IPS DF 4.7 (cell line): ENCODE data around the gene RFK.
"Not testable (repeated sequence)": the region's sequence is repeated elsewhere in the genome, so short reads cannot be mapped to it uniquely, and the experiment has no call there.

ENCODE experiments used
- DNase-seq: peaks from one replicate; pipeline ENCODE4 v3.0.0-alpha.2; 2013; ENCODE audit warnings: low spot score; ENCODE audit errors: extremely low read depth

The RFK gene

GRCh38 chr9:76394195-76394959 lies at the start of gene RFK:
Gene RFK (minus strand): TSS chr9:76394426. CDS start chr9:76394171, 255 bp downstream.
- peak; percentile 46 for DNase-seq

GRCh38 chr9:76443887-76444286 lies 49.7 kb upstream of the RFK start:
- no peak for DNase-seq

- no peak for DNase-seq
Measured at GRCh38 chr9:76441551-76442322, 47.5 kb upstream of the RFK start.

DNA sequence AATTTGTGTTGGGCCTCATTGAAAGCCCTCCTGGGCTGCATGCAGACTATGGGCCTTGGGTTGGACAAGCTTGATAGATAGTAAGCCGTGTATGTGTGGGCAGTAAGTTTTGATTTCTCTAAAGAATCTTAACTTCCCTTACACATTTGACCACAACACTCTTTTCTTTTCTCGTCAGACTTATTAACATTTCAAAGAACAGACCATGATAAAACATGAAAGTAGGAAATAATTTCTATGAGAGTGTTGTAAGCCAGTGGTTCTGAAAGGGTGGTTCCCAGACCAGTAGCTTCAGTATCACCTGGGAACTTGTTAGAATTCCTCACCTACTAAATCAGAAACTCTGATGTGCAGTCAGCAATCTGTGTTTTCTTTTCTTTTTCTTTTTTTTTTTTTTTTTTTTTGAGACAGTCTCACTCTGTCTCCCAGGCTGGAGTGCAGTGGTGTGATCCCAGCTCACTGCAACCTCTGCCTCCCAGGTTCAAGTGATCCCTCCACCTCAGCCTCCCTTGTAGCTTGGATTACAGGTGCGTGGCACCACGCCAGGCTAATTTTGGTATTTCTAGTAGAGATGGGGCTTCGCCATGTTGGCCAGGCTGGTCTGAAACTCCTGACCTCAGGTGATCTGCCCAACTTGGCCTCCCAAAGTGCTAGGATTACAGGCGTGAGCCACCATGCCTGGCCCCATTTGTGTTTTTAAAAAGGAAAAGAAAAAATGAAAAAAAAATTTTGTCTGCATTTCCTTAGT lies 44.8 kb upstream of the RFK start:
- no peak for DNase-seq

GRCh38 chr9:76437017-76437699 lies 42.9 kb upstream of the RFK start:
- not testable (repeated sequence) for DNase-seq

DNA sequence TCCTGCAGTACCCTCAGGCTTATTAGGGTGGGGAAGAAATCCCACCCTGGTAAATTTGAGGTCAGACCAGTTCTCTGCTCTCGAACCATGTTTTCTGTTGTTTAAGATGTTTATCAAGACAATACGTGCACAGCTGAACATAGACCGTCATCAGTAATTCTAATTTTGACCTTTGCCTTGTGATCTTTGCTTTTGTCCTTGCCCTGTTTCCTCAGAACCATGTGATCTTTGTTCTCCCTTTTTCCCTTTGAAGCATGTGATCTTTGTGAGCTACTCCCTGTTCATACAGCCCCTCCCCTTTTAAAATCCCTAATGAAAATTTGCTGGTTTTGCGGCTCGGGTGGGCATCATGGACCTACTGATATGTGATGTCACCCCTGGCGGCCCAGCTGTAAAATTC lies 40.7 kb upstream of the RFK start:
- not testable (repeated sequence) for DNase-seq

- DNase-seq = no peak
Measured at GRCh38 chr9:76433836-76434235, 39.6 kb upstream of the RFK start.

DNA sequence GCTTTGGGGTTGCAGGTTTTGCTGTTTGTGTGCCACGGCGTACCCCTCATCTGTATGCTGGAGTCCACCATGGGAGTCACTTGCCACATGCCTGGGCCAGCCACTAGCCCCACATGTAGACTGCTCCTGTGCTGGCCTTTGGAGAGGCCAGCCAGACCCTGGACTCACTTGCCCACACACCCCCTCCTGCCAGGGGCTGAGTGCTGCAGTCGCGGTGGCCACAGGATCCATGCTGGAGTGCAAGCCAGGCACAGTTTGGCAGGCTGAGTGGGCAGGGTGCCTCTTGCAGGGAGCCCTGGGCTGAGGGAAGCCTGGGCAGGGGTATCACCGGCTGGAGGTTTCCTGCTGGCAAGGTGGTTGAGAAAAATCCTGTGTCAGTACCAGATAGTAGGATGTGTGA lies 39.2 kb upstream of the RFK start:
- no peak for DNase-seq

- no peak for DNase-seq
Measured at GRCh38 chr9:76431601-76432000, 37.4 kb upstream of the RFK start.

DNA sequence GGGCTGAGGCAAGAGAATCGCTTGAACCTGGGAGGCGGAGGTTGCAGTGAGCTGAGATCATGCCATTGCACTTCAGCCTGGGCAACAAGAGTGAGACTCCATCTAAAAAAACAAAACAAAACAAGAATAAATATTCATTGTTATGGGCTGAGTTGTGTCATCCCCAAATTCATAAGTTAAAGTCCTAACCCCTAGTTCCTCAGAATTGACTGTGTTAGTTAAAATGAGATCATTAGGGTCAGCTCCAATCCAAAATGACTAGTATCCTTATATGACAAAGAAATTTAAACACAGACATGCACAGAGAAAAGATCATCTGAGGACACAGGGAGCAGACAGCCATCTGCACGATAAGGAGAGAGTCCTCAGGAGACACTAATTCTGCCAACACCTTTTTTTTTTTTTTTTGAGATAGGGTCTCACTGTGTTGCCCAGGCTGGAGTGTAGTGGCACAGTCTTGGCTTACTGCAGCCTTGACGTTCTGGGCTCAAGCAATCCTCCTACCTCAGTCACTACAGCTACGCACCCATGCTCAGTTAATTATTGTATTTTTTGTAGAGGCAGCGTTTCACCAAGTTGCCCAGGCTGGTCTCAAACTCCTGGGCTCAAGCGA lies 32.7 kb upstream of the RFK start:
- no peak for DNase-seq

GRCh38 chr9:76425677-76426453 lies 31.6 kb upstream of the RFK start:
- DNase-seq = no peak

DNA sequence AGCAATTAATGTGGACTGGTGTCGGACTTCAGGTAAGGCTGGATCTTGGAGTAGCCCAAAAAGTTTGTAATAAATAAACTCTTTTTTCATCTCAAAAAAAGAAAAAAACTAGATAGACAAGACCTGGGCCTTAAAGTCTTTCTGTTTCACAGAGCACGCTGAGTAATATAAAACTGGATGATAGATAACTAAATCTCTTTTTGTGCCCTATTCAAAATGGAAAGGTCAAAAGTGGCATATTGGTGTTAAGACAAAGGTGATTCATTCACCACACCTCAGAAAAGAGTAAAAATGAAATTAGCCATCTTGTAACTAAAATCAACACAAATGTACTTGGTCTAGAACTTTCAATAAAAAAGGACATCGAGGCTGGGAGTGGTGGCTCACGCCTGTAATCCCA lies 30.3 kb upstream of the RFK start:
- DNase-seq = no peak

DNA sequence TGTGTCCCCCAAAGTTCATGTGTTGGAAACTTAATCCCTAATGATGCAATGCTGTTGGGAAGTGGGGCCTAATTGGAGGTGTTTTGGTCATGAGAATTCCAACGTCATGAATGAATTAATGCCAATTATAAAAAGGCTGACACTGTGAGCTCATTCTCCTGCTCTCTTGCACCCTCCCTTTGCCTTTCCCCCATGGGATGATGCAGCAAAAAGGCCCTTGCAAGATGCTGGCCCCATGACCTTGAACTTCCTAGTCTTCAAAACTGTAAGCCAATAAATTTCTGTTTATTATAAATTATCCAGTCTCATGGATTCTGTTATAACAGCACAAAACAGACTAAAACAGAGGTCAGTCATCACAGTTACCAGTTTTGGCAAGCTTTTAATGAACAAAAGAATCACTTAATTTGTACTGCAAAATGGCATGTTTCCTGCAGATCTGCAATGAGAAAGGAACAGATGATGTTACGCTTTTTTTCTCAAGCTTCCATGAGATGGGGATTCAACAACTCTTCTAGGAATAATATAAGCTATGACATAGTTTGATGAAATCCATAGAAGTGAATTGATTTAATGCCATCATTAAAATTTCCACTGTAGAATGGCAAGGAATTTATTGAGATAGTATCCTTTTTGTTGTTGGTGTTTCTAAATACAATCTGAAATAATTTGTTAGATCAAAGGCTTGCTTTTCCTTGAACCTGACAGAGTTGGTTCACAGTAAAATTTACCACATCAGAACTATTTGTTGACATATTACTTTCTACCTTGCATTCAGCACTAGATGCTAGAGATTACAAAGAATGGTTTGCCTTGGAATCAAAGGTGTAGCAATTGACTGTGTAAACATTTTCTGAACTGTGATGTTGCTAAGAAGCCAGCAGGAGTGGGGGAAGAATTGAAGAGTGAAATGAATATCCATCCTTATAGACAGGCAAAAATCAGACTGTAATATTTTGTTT lies 29.3 kb upstream of the RFK start:
- no peak for DNase-seq

DNA sequence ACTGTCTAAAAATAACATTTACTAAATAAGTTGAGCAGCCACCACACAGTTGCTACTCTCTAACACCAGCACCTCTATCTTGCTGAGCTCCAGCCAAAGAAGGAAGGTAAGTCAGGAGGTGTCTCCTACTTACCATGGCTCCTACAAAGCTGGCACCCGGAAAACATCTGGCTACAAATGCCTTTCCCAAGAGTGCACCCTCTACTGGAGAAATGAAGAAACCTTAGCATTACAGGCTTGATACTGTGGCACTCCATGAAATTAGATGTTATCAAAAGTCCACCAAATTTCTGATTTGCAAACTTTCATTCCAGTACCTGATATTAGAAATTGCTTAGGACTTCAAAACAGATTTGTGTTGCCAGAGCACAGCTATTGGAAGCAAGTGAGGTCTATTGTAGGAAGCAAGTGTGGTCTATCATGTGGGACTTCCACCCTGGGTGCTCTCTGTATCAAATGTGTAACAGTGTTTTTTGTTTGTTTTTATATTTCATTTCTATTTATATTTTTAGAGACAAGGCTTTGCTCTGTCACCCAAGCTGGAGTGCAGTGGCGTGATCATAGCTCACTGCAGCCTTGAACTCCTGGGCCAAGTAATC lies 25.7 kb upstream of the RFK start:
- no peak for DNase-seq

DNA sequence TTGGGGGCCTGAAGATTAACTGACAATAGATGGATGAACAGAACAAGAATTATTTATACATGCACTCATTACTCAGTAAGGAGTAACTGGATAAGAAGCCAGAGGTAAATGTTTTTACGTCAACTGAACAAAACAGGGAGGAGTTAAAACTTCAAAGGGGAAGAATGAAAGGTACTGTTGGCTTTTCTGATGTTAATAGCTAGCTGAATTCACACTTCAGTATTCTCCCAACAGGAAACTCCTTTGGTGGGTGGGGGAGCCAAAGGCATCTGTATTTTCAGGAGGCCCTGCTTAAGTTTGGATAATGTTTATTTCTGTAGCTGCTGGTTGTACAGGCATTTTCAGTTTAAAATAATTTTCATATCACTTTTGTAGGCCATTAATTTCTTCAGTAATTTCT lies 23.2 kb upstream of the RFK start:
- no peak for DNase-seq

DNA sequence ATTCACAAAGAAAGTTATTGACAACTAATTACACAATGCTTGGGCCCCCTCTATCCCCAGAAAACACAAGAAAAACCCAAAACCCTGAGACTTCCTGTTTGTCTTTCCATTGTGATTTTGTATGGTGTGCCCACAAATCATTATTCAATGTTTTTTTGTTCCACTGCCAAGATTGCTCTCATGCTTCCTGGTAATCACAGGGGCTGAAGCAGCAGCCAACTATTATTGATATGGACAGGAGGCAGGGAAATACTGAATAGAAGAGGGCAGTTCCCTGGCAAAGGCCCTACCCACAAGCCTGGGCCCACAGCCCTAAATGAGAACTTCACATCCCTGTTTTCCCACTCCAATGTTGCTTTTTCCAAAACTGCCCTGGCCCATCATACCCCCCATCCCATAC lies 21.5 kb upstream of the RFK start:
- DNase-seq = no peak

DNA sequence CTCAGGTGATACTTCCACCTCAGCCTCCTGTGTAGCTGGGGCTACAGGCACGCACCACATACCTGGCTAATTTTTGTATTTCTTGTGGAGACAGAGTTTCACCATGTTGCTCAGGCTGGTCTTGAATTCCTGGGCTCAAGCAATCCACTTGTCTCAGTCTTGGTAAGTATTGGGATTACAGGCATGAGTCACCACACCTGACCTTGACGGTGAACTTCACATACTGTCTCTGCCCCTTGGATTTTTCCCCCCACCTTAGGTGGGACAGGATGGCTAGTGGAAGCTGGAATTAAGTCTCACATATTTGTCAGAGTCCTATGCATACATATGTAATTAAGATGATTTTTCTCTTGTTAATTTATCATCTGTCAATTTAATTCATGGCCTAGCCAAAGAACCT lies 20.9 kb upstream of the RFK start:
- no peak for DNase-seq

- no peak for DNase-seq
Measured at GRCh38 chr9:76414661-76415060, 20.4 kb upstream of the RFK start.

DNA sequence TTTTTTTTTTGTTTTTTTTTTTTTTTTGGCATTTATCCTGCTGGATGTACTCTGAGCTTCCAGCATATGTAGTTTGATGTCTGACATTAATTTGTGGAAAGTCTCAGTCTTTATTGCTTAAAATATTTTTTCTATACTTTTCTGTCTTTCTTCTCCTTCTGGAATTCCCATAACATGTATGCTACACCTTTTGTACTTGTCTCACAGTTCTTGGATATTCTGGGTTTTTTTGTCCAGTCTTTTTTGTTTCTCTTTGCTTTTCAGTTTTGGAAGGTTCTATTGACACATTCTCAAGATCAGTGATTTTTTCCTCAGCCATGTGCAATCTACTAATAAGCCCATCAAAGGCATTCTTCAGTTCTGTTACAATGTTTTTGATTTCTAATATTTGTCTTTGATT lies 19.4 kb upstream of the RFK start:
- no peak for DNase-seq
